Neural progenitor cell (in vitro differentiated cells): ENCODE measurements around the gene RNLS.

Experiments
- CTCF ChIP-seq: fragments of 200-600 bp; sonication (generic); IDR thresholded peaks from 2 replicates; pipeline ENCODE4 v1.5.1; 2017; ENCODE audit warnings: antibody characterized with exemption, mild to moderate bottlenecking
- EZH2 ChIP-seq: fragments of 200-600 bp; sonication (generic); IDR thresholded peaks from 2 replicates; pipeline ENCODE4 v1.6.1; 2017; ENCODE audit warnings: antibody characterized with exemption, mild to moderate bottlenecking, moderate library complexity
- EZH2phosphoT487 ChIP-seq: fragments of 200-600 bp; sonication (generic); IDR thresholded peaks from 2 replicates; pipeline ENCODE4 v1.6.1; 2017; ENCODE audit warnings: antibody characterized with exemption

GRCh38 chr10:88399240-88399639 is 183.9 kb downstream of the RNLS start:
- TF ChIP-seq EZH2 (no peak), CTCF (no peak), EZH2phosphoT487 (no peak)
